Forelimb muscle (tissue), 1 donor: ENCODE results near the gene HOXD3. TPM values are rescaled to one million over a fixed set of nuclear protein-coding genes. Genes with fewer than 3 reads are reported as not detected.

ENCODE experiments used
- DNase-seq: peaks from one replicate; pipeline ENCODE4 v3.0.0-alpha.2; 2013; ENCODE audit warnings: low read depth
- polyA plus RNA-seq: library from polyadenylated mRNA; unstranded; fragments of 120-200 nt; gene quantifications from one replicate; pipeline ENCODE4 v1.2.1, GENCODE V29; 2013; ENCODE audit not compliant: insufficient read length

Gene HOXD3
- polyA plus RNA-seq, 1 donor: 3.3 TPM

GRCh38 chr2:176148751-176149421 lies 8.2 kb upstream of the HOXD3 start:
- DNase-seq: no peak

GRCh38 chr2:176149481-176149938 lies 7.6 kb upstream of the HOXD3 start:
- DNase-seq: no peak

- no peak for DNase-seq
Measured at GRCh38 chr2:176149939-176150583, 7.0 kb upstream of the HOXD3 start.

GRCh38 chr2:176150584-176151441 lies 6.3 kb upstream of the HOXD3 start:
- no peak for DNase-seq

- DNase-seq: no peak
Measured at GRCh38 chr2:176151442-176152287, 5.4 kb upstream of the HOXD3 start, which contains the start of gene HOXD4. Gene HOXD4, plus strand, starts transcription at chr2:176151550. Its CDS starts 84 bp downstream, at chr2:176151634.

- DNase-seq: no peak
Measured at GRCh38 chr2:176152350-176153181, 4.5 kb upstream of the HOXD3 start.

- no peak for DNase-seq
Measured at GRCh38 chr2:176154576-176155252, 2.4 kb upstream of the HOXD3 start.

- no peak for DNase-seq
Measured at GRCh38 chr2:176155356-176156044, 1.6 kb upstream of the HOXD3 start.

GRCh38 chr2:176156301-176156806 lies 753 bp upstream of the HOXD3 start:
- no peak for DNase-seq

GRCh38 chr2:176157499-176158185 lies 535 bp downstream of the HOXD3 start:
- DNase-seq: no peak

- no peak for DNase-seq
Measured at GRCh38 chr2:176158186-176158591, 1.1 kb downstream of the HOXD3 start.

- no peak for DNase-seq
Measured at GRCh38 chr2:176158855-176159662, 2.0 kb downstream of the HOXD3 start.

- DNase-seq: no peak
Measured at GRCh38 chr2:176159663-176160250, 2.6 kb downstream of the HOXD3 start.

GRCh38 chr2:176160251-176160985 lies 3.3 kb downstream of the HOXD3 start:
- no peak for DNase-seq

GRCh38 chr2:176160986-176161824 lies 4.1 kb downstream of the HOXD3 start:
- no peak for DNase-seq
